ENCODE data around the gene HSD11B1. TPM values are rescaled to one million over a fixed set of nuclear protein-coding genes. Genes with fewer than 3 reads are reported as not detected.

HSD11B1 gene
- total RNA-seq, 1 donor from 2014 or later, result not detected

DNA sequence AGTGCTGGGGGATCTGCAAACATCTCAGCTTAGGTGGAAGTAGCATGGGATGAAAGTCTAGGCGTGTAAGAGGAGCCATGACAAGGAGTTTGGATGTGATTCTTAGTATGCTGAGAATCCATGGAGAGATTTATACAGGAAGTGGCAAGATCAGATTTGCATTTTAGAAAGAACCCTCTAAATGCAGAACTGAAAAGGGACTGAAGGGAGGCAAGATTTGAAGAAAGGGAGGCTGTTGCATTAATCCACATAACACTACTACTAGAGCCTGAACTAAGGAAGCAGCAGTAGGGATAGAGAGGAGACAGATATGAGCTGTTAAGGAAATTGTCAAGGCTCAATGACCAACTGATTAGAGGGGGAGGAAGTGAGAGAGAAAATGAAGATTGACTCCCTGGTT lies 69.9 kb downstream of the HSD11B1 start:
- no peak for DNase-seq
- Mint-ChIP-seq H3K27me3 (ENCODE audit: unreplicated experiment) (peaks cover 3% of the 10 kb centered on the region), H3K4me1 (ENCODE audit: low read depth, unreplicated experiment) (peaks cover 12% of the 10 kb centered on the region), H3K4me3 (ENCODE audit: unreplicated experiment) (no peak overlapping the region), H3K9me3 (ENCODE audit: unreplicated experiment) (peaks cover 5% of the 10 kb centered on the region), H3K36me3 (ENCODE audit: unreplicated experiment) (no peaks in the 10 kb centered on the region), H3K27ac (ENCODE audit: unreplicated experiment) (no peak overlapping the region)
- TF ChIP-seq, protein P1, sequence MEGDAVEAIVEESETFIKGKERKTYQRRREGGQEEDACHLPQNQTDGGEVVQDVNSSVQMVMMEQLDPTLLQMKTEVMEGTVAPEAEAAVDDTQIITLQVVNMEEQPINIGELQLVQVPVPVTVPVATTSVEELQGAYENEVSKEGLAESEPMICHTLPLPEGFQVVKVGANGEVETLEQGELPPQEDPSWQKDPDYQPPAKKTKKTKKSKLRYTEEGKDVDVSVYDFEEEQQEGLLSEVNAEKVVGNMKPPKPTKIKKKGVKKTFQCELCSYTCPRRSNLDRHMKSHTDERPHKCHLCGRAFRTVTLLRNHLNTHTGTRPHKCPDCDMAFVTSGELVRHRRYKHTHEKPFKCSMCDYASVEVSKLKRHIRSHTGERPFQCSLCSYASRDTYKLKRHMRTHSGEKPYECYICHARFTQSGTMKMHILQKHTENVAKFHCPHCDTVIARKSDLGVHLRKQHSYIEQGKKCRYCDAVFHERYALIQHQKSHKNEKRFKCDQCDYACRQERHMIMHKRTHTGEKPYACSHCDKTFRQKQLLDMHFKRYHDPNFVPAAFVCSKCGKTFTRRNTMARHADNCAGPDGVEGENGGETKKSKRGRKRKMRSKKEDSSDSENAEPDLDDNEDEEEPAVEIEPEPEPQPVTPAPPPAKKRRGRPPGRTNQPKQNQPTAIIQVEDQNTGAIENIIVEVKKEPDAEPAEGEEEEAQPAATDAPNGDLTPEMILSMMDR (IDR thresholded peaks at IDR 0.05; ENCODE audit: partially characterized antibody, unreplicated experiment), result no peak

DNA sequence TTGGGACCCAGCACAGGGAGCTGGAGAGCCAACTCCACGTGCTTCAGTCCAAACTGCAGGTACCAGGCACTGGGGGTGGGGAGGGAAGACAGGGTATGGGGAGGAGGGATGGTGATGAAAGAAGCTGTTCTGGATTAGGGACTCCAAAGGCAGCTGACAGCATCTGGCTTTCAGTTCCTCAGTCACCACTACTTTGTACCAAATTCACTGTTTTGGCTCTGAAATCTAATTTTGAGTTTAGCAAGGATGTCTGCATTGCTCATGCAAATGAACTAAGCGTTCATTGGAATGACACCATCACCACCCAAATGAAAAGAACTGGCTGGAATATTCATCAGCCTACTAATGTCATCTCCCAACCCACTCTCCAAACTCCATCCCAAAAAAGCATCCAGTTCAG lies 71.0 kb downstream of the HSD11B1 start:
- Mint-ChIP-seq H3K27ac (ENCODE audit: unreplicated experiment) (no peak overlapping the region), H3K4me3 (ENCODE audit: unreplicated experiment) (no peak overlapping the region), H3K36me3 (ENCODE audit: unreplicated experiment) (no peaks in the 10 kb centered on the region), H3K4me1 (ENCODE audit: low read depth, unreplicated experiment) (peaks cover 12% of the 10 kb centered on the region), H3K27me3 (ENCODE audit: unreplicated experiment) (peaks cover 3% of the 10 kb centered on the region), H3K9me3 (ENCODE audit: unreplicated experiment) (peaks cover 5% of the 10 kb centered on the region)
- TF ChIP-seq, protein P1 (IDR thresholded peaks at IDR 0.05; ENCODE audit: partially characterized antibody, unreplicated experiment), result no peak
- DNase-seq, result no peak

DNA sequence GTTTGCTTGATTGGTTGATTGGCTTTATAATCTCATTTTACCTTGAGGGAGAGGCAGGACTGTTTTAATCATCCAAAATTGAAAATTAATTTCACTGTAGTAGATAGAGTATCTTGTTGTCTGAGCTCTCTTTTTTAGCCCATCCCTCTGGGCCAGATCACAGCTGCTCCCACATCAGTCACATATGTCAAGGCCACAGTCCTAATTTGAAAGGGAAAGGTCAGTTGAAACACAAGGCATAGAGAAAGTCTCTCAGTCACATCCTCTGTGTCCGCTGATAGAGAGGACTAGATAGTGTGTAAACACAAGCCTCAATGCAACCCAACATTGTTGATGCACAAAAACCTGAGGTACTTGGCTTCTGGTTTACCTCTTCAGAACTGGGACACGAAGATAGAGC lies 72.9 kb downstream of the HSD11B1 start:
- Mint-ChIP-seq H3K27me3 (ENCODE audit: unreplicated experiment) (peaks cover 3% of the 10 kb centered on the region), H3K9me3 (ENCODE audit: unreplicated experiment) (peaks cover 5% of the 10 kb centered on the region), H3K4me3 (ENCODE audit: unreplicated experiment) (peak overlapping the region; percentile 31), H3K27ac (ENCODE audit: unreplicated experiment) (peak overlapping the region; percentile 77), H3K36me3 (ENCODE audit: unreplicated experiment) (no peaks in the 10 kb centered on the region), H3K4me1 (ENCODE audit: low read depth, unreplicated experiment) (peaks cover 12% of the 10 kb centered on the region)
- no peak for DNase-seq
- TF ChIP-seq, protein P1 (IDR thresholded peaks at IDR 0.05; ENCODE audit: partially characterized antibody, unreplicated experiment), result no peak

DNA sequence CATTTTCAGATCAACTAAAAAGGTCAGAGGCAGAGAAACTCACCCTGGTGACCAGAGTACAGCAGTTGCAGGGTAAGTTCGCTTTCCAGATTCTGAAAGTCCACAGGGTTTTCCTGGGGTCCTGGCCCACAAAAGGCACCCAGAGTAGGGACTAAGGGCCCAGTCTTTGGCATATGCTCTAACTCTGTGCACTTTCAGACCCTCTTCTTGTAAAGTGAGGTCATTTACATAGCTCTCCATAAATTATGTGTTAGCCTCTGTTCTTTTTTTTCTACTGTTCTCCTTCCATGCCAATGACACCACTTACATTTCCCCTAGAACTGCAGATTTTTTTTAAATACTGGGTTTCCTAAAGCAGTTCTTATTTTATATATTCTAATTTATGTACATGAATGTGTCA lies 73.5 kb downstream of the HSD11B1 start:
- H3K36me3 Mint-ChIP-seq (ENCODE audit: unreplicated experiment), result no peaks in the 10 kb centered on the region

DNA sequence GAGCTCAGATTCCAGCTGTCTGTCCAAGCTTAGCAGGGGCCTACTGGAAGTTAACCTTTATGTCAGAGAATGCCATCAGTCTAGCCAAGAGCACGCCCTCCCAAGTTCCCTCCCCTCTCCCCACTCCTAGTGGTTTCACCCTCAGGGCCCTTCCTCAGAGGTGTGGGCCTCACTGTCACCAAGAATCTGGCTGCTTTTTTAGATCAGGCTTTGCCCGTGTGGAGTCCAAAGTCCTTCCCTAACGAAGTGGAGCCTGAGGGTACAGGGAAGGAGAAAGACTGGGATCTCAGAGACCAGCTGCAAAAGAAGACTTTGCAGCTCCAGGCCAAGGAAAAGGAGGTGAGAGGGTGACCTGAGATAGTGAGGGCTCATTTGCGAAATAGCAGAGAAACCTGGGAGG lies 75.6 kb downstream of the HSD11B1 start:
- peaks cover 14% of the 10 kb centered on the region for H3K27me3 Mint-ChIP-seq (ENCODE audit: unreplicated experiment)
- TF ChIP-seq, protein P1 (IDR thresholded peaks at IDR 0.05; ENCODE audit: partially characterized antibody, unreplicated experiment), result no peak
- no peaks in the 10 kb centered on the region for H3K36me3 Mint-ChIP-seq (ENCODE audit: unreplicated experiment)
- no peak overlapping the region for H3K27ac Mint-ChIP-seq (ENCODE audit: unreplicated experiment)
- no peak overlapping the region for H3K4me3 Mint-ChIP-seq (ENCODE audit: unreplicated experiment)
- H3K4me1 Mint-ChIP-seq (ENCODE audit: low read depth, unreplicated experiment), result peaks cover 21% of the 10 kb centered on the region
- H3K9me3 Mint-ChIP-seq (ENCODE audit: unreplicated experiment), result peaks cover 13% of the 10 kb centered on the region
- no peak for DNase-seq

More for the DNA sequence above, 73.5 kb downstream of the HSD11B1 start:
- H3K27me3 Mint-ChIP-seq (ENCODE audit: unreplicated experiment), result peaks cover 3% of the 10 kb centered on the region
- H3K4me1 Mint-ChIP-seq (ENCODE audit: low read depth, unreplicated experiment), result peaks cover 15% of the 10 kb centered on the region
- DNase-seq, result no peak
- TF ChIP-seq, protein P1 (IDR thresholded peaks at IDR 0.05; ENCODE audit: partially characterized antibody, unreplicated experiment), result no peak
- H3K4me3 Mint-ChIP-seq (ENCODE audit: unreplicated experiment), result no peak overlapping the region
- peak overlapping the region; percentile 77 for H3K27ac Mint-ChIP-seq (ENCODE audit: unreplicated experiment)
- peaks cover 5% of the 10 kb centered on the region for H3K9me3 Mint-ChIP-seq (ENCODE audit: unreplicated experiment)

Data from glutamatergic neuron (in vitro differentiated cells).